Tibial nerve (tissue), 4 donors: ENCODE measurements around the gene TRAK1. TPM values are rescaled to one million over a fixed set of nuclear protein-coding genes. Genes with fewer than 3 reads are reported as not detected.

Experiments
- DNase-seq, 2 donors: peaks; one replicate each; pipeline ENCODE4 v3.0.0-alpha.2; 2019; ENCODE audit warnings: low spot score in 2 of 2
- H3K27ac ChIP-seq, 4 donors: fragments of 200-600 bp; sonication (generic) in 3 of 4; one replicate each; pipeline ENCODE4 v1.5.1; 2017 to 2019; ENCODE audit warnings: mild to moderate bottlenecking in 1 of 4
- H3K27me3 ChIP-seq, 2 donors: fragments of 200-600 bp; sonication (generic) in 1 of 2; one replicate each; pipeline versions ENCODE4 v1.5.1 to v1.6.0; 2017 to 2019
- H3K36me3 ChIP-seq, 3 donors: fragments of 200-600 bp; sonication (generic); one replicate each; pipeline ENCODE4 v1.5.1; 2018 to 2019
- H3K4me1 ChIP-seq, 4 donors: fragments of 200-600 bp; sonication (generic) in 3 of 4; one replicate each; pipeline ENCODE4 v1.5.1; 2017 to 2019
- H3K4me3 ChIP-seq, 4 donors: fragments of 200-600 bp; sonication (generic) in 3 of 4; one replicate each; pipeline ENCODE4 v1.5.1; 2017 to 2019; ENCODE audit warnings: mild to moderate bottlenecking in 1 of 4, moderate library complexity in 1 of 4
- H3K9me3 ChIP-seq, 4 donors: fragments of 200-600 bp; sonication (generic) in 3 of 4; one replicate each; pipeline ENCODE4 v1.5.1; 2017 to 2019
- EP300 ChIP-seq, 2 donors: sonication (generic); formaldehyde crosslinking; IDR thresholded peaks; one replicate each; pipeline ENCODE4 v1.6.1; 2017; ENCODE audit warnings: antibody characterized with exemption in 2 of 2, mild to moderate bottlenecking in 1 of 2
- POLR2A ChIP-seq, 2 donors: fragments of 450-650 bp; IDR thresholded peaks; one replicate each; pipeline ENCODE4 v1.6.1; 2017; ENCODE audit warnings: antibody characterized with exemption in 2 of 2, mild to moderate bottlenecking in 2 of 2, moderate library complexity in 2 of 2
- WGBS, 2 donors: methylation state at CpG; one replicate each; pipeline ENCODE4 v1.1.5; 2018; 5-methylcytosine and 5-hydroxymethylcytosine counted together
- total RNA-seq, 4 donors: library from RNA; depleted of rRNA; stranded (reverse); fragments of >200 nt; gene quantifications; one replicate each; pipeline ENCODE4 v1.1.0, GENCODE V29; 2016
- TF ChIP-seq, protein P1 (sequence below), 5 experiments: fragments of 200-600 bp in 3 of 5; fragments of 450-650 bp in 2 of 5; sonication (generic) in 3 of 5; IDR thresholded peaks; one replicate each; pipeline ENCODE4 v1.5.1; 2016 to 2019; ENCODE audit warnings: antibody characterized with exemption in 5 of 5, mild to moderate bottlenecking in 3 of 5, moderate library complexity in 2 of 5

The TRAK1 gene
- total RNA-seq, 4 donors from 2014 or later = 28.6 to 68.1 (median 35.5) TPM

DNA sequence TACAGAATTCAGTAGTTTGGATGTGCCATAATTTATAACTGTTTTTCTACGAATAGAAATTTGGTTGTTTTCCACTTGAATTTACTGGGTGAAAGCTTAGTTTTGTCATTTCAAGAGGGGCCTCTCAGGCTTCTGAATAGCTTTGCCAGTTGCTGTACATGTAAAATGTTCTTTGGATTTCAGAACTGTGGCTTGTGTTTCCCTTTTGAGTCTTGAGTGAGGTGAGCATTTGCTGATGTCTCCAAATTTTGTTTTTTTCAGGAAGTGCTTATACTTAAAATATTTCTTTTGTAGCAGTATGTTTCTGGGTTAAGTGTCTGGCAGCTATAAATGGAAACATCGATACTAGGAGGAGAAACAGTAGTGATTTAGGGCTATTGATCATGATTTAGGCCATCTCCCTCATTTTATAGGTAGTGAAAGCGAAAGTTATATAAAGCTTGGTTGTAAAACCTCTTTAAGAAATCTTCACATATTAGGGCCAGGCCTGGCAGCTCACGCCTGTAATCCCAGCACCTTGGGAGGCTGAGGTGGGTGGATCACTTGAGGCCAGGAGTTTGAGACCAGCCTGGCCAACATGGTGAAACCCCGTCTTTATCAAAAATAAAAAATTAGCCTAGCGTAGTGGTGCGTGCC lies 9.2 kb upstream of the TRAK1 start:
- H3K27me3 ChIP-seq = no peaks in the 10 kb centered on the region
- H3K9me3 ChIP-seq = peaks cover 0 to 6% (median 0%) of the 10 kb centered on the region in 4 donors
- no peak for DNase-seq
- H3K36me3 ChIP-seq = peaks cover 0 to 1% (median 0%) of the 10 kb centered on the region in 3 donors
- H3K27ac ChIP-seq = peak overlapping the region in 2 of 4 donors; percentile 81 to 92
- WGBS, 2 donors = 74 to 75% methylated on average over 7 of the region's 7 CpGs
- no peak overlapping the region for H3K4me3 ChIP-seq
- TF ChIP-seq POLR2A (IDR thresholded peaks at IDR 0.05) = no peak
- TF ChIP-seq EP300 (IDR thresholded peaks at IDR 0.05) = no peak
- TF ChIP-seq, protein P1, sequence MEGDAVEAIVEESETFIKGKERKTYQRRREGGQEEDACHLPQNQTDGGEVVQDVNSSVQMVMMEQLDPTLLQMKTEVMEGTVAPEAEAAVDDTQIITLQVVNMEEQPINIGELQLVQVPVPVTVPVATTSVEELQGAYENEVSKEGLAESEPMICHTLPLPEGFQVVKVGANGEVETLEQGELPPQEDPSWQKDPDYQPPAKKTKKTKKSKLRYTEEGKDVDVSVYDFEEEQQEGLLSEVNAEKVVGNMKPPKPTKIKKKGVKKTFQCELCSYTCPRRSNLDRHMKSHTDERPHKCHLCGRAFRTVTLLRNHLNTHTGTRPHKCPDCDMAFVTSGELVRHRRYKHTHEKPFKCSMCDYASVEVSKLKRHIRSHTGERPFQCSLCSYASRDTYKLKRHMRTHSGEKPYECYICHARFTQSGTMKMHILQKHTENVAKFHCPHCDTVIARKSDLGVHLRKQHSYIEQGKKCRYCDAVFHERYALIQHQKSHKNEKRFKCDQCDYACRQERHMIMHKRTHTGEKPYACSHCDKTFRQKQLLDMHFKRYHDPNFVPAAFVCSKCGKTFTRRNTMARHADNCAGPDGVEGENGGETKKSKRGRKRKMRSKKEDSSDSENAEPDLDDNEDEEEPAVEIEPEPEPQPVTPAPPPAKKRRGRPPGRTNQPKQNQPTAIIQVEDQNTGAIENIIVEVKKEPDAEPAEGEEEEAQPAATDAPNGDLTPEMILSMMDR (IDR thresholded peaks at IDR 0.05) = no peak
- H3K4me1 ChIP-seq = peaks cover 0 to 53% (median 39%) of the 10 kb centered on the region in 4 donors

DNA sequence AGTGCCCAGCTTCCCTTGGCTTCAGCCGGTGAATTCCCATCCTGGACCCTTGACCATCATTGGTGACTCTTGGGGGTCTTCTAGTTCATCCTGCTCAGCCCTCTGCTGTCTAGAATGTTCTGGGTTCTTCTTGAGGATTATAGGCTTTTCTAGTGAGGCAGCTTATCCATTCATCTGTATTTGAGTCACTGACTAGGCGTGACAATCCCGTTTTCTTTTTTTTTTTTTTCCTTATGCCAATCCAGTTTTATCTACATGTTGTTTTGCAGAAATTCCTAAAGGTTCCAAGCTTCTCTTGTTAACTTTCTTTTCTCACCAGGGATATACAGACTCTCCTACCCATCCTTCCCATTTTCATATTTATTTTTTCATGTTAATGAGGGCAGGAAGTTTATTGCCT lies 6.6 kb upstream of the TRAK1 start:
- H3K36me3 ChIP-seq = peaks cover 0 to 18% (median 0%) of the 10 kb centered on the region in 3 donors
- H3K4me1 ChIP-seq = peaks cover 0 to 53% (median 37%) of the 10 kb centered on the region in 4 donors
- WGBS, 2 donors = 81 to 91% methylated on average over 3 of the region's 3 CpGs

DNA sequence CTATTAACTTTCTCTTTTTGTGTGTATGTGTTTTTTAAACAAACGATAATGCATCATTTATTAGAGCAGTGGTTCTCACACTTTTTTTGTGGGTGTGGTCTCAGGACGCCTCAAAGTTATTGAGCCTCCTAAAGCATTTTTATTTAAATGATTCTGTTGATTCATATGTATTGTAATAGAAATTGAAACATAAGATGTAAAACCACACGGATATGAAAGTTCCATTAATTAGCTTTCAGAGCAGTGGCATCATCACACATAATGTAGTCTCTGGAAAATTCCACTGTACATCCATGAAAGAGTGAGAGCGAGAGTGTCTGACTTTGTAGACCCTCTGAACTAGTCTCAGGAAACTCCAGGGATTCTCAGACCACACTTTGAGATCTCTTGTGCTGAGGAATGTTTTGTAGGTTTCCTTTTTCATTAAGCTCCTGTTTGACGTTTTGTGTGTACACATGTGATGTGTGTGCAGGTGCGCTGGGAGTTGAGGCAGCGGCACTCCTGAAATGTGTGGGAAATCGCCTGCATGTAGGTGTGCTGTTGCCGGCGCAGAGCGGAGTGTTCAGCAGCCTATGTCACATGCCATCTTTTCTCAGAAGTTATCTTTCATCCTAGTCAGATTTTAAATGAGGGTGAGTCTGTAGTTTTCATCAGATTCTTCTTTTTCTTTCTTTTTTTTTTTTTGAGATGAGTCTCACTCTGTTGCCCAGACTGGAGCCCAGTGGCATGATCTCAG lies 5.3 kb upstream of the TRAK1 start:
- H3K4me1 ChIP-seq = peaks cover 0 to 49% (median 28%) of the 10 kb centered on the region in 4 donors
- no peaks in the 10 kb centered on the region for H3K27me3 ChIP-seq
- 84% methylated on average over 11 of the region's 11 CpGs for WGBS, 2 donors

More for the DNA sequence above, 6.6 kb upstream of the TRAK1 start:
- H3K27me3 ChIP-seq = no peaks in the 10 kb centered on the region
- H3K4me3 ChIP-seq = no peak overlapping the region
- peak overlapping the region in 2 of 4 donors; percentile 36 to 39 for H3K27ac ChIP-seq
- no peaks in the 10 kb centered on the region for H3K9me3 ChIP-seq
- no peak for DNase-seq
- TF ChIP-seq POLR2A (IDR thresholded peaks at IDR 0.05) = no peak
- no peak for TF ChIP-seq EP300 (IDR thresholded peaks at IDR 0.05)
- TF ChIP-seq, protein P1 (IDR thresholded peaks at IDR 0.05) = no peak

DNA sequence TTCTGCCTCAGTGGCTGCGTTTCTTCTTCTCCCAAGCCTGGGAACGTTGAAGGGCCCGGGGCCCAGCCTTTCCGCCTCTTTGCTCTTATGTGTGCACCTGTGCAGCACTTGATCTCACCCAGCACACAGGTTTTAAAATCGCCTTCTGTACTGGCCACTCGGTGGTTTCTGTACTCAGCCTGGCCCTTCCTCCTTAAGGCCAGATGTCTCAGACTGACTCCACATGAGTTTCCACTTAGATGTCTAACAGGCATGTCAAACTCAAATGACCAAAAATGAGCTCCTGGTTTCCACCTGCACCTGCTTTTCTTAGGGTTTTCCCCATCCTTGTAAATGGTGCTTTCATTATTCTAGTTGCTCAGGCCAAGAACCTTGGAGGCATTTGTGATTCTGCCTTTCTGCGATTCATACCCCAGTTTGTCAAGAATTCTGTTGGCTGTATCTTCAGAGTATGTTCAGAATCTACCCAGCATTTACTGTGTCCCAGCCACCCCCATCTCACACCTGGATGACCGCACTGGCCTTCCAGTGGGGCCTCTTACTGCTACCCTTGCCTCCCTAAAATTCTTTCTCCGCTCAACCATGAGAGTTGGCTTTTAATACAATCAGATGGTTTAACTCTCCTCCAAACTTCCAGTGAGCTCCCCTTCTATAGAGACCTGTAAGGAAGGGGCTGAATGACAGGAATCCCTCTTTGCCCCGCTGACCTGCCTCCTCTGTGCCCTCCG lies 2.2 kb upstream of the TRAK1 start:
- Histone ChIP-seq H3K27ac (no peak overlapping the region), H3K4me1 (peaks cover 0 to 47% (median 8%) of the 10 kb centered on the region in 4 donors), H3K9me3 (no peaks in the 10 kb centered on the region), H3K27me3 (no peaks in the 10 kb centered on the region), H3K4me3 (no peak overlapping the region), H3K36me3 (peaks cover 0 to 18% (median 0%) of the 10 kb centered on the region in 3 donors)
- WGBS, 2 donors = 84 to 86% methylated on average over 11 of the region's 11 CpGs
- DNase-seq = no peak
- TF ChIP-seq, protein P1 (IDR thresholded peaks at IDR 0.05) = no peak
- TF ChIP-seq POLR2A (IDR thresholded peaks at IDR 0.05) = no peak

More for the DNA sequence above, 5.3 kb upstream of the TRAK1 start:
- Histone ChIP-seq H3K36me3 (peaks cover 0 to 18% (median 0%) of the 10 kb centered on the region in 3 donors), H3K9me3 (no peaks in the 10 kb centered on the region), H3K27ac (peak overlapping the region in 1 of 4 donors; percentile 13), H3K4me3 (no peak overlapping the region)
- TF ChIP-seq, protein P1 (IDR thresholded peaks at IDR 0.05) = no peak
- TF ChIP-seq POLR2A (IDR thresholded peaks at IDR 0.05) (no peak), EP300 (IDR thresholded peaks at IDR 0.05) (no peak)
- DNase-seq = no peak
